Fibroblast of lung (primary cell): ENCODE data around the gene LGALS1. TPM values are rescaled to one million over a fixed set of nuclear protein-coding genes. Genes with fewer than 3 reads are reported as not detected.
A peak's percentile ranks its signal among the peaks of the same experiment; 100 is the strongest.

Experiments
- DNase-seq, 2 donors: peaks; one replicate each; pipeline versions ENCODE4 v3.0.0 to v3.0.0-alpha.2; 2010; ENCODE audit warnings: low read depth in 2 of 2
- H2AFZ ChIP-seq: 2 replicates; pipeline ENCODE4 v1.5.1; 2012; ENCODE audit warnings: low read length, control low read depth, inconsistent platforms
- H3K27ac ChIP-seq: 2 replicates; pipeline ENCODE4 v1.5.1; 2011; ENCODE audit warnings: low read length, control low read depth; ENCODE audit not compliant: insufficient read depth
- H3K27me3 ChIP-seq: 2 replicates; pipeline ENCODE4 v1.5.1; 2011; ENCODE audit warnings: mild to moderate bottlenecking, low read length; ENCODE audit not compliant: control insufficient read depth, insufficient read depth
- H3K36me3 ChIP-seq: 2 replicates; pipeline ENCODE4 v1.5.1; 2011; ENCODE audit warnings: low read length; ENCODE audit not compliant: control insufficient read depth, insufficient read depth
- H3K4me1 ChIP-seq: 2 replicates; pipeline ENCODE4 v1.5.1; 2011; ENCODE audit warnings: low read length; ENCODE audit not compliant: control insufficient read depth, insufficient read depth; ENCODE audit errors: extremely low read depth
- H3K4me2 ChIP-seq: 2 replicates; pipeline ENCODE4 v1.5.1; 2011; ENCODE audit warnings: low read length, control low read depth; ENCODE audit not compliant: insufficient read depth; ENCODE audit errors: extremely low read depth
- H3K4me3 ChIP-seq, 4 experiments: fragments of 200-600 bp in 1 of 4; sonication (generic) in 1 of 4; replicated peaks in 1 of 4; 2 replicates each; pipeline ENCODE4 v1.5.1; 2011 to 2016; ENCODE audit warnings: low read length in 4 of 4, low read depth in 3 of 4, mild to moderate bottlenecking in 3 of 4, control low read depth in 2 of 4, inconsistent platforms in 1 of 4, mixed read lengths in 1 of 4; ENCODE audit not compliant: insufficient read depth in 1 of 4; ENCODE audit errors: control extremely low read depth in 1 of 4
- H3K79me2 ChIP-seq: 2 replicates; pipeline ENCODE4 v1.5.1; 2012; ENCODE audit warnings: mild to moderate bottlenecking, low read length, inconsistent platforms; ENCODE audit not compliant: control insufficient read depth, insufficient read depth
- H3K9ac ChIP-seq: 2 replicates; pipeline ENCODE4 v1.5.1; 2011; ENCODE audit warnings: mild to moderate bottlenecking, low read length, control low read depth; ENCODE audit not compliant: insufficient read depth
- H3K9me3 ChIP-seq: 2 replicates; pipeline ENCODE4 v1.5.1; 2012; ENCODE audit warnings: low read depth, low read length; ENCODE audit not compliant: control insufficient read depth, insufficient read depth
- H4K20me1 ChIP-seq: 2 replicates; pipeline ENCODE4 v1.5.1; 2011; ENCODE audit warnings: low read length; ENCODE audit not compliant: control insufficient read depth, insufficient read depth; ENCODE audit errors: extremely low read depth
- CTCF ChIP-seq, 2 donors: IDR thresholded peaks in 1 of 2; conservative IDR thresholded peaks in 1 of 2; 1 replicate in 1 of 2; 2 replicates in 1 of 2; pipeline ENCODE4 v1.5.1; 2011 to 2012; ENCODE audit warnings: low read length in 2 of 2, control low read depth in 1 of 2, inconsistent platforms in 1 of 2, low read depth in 1 of 2, mild to moderate bottlenecking in 1 of 2
- EZH2 ChIP-seq: IDR thresholded peaks from 2 replicates; pipeline ENCODE4 v1.5.1; 2012; ENCODE audit warnings: low read length, control low read depth, mild to moderate bottlenecking; ENCODE audit errors: missing control alignments
- polyA plus RNA-seq, 2 donors: library from polyadenylated mRNA; depleted of rRNA in 1 of 2; stranded (reverse) in 1 of 2; unstranded in 1 of 2; fragments of >200 nt; gene quantifications; 2 replicates each; pipeline ENCODE4 v1.2.1, GENCODE V29; 2011 to 2012; ENCODE audit warnings: missing spikeins in 1 of 2
- total RNA-seq: library from RNA; depleted of rRNA; stranded (reverse); fragments of >200 nt; gene quantifications from 2 replicates; pipeline ENCODE4 v1.2.1, GENCODE V29; 2014

The LGALS1 gene
- total and polyA plus RNA-seq, 2 donors (not counting 1 experiment from before 2014, with no cell fraction given): 5,090 to 11,230 TPM

- H3K36me3 ChIP-seq: peaks cover 21% of the 10 kb centered on the region
- TF ChIP-seq EZH2 (no peak), CTCF (conservative IDR thresholded peaks at IDR 0.05 in 1 of 2, IDR thresholded peaks at IDR 0.05 in 1 of 2; ENCODE audit: low read depth in 1 of 2, low read length in 2 of 2) (no peak)
- no peak overlapping the region for H3K4me2 ChIP-seq
- H3K9ac ChIP-seq: no peak overlapping the region
- no peaks in the 10 kb centered on the region for H3K79me2 ChIP-seq
- no peak overlapping the region for H3K27ac ChIP-seq
- DNase-seq: peak in 1 of 2 donors; percentile 59
- no peaks in the 10 kb centered on the region for H3K9me3 ChIP-seq
- no peaks in the 10 kb centered on the region for H4K20me1 ChIP-seq
- H2AFZ ChIP-seq: no peak overlapping the region
- H3K4me3 ChIP-seq: no peak overlapping the region
- no peaks in the 10 kb centered on the region for H3K4me1 ChIP-seq
- H3K27me3 ChIP-seq: no peaks in the 10 kb centered on the region
Observed at GRCh38 chr22:37626144-37626543, 49.3 kb upstream of the LGALS1 start.

- Histone ChIP-seq H4K20me1 (no peaks in the 10 kb centered on the region), H3K4me2 (no peak overlapping the region), H3K9ac (no peak overlapping the region), H2AFZ (no peak overlapping the region), H3K4me3 (no peak overlapping the region), H3K36me3 (peaks cover 20% of the 10 kb centered on the region), H3K27ac (no peak overlapping the region), H3K9me3 (no peaks in the 10 kb centered on the region), H3K79me2 (no peaks in the 10 kb centered on the region), H3K4me1 (no peaks in the 10 kb centered on the region), H3K27me3 (no peaks in the 10 kb centered on the region)
- DNase-seq: no peak
- TF ChIP-seq CTCF (conservative IDR thresholded peaks at IDR 0.05 in 1 of 2, IDR thresholded peaks at IDR 0.05 in 1 of 2; ENCODE audit: low read depth in 1 of 2, low read length in 2 of 2): no peak
- TF ChIP-seq EZH2: no peak
Observed at GRCh38 chr22:37626556-37627075, 48.8 kb upstream of the LGALS1 start.

DNA sequence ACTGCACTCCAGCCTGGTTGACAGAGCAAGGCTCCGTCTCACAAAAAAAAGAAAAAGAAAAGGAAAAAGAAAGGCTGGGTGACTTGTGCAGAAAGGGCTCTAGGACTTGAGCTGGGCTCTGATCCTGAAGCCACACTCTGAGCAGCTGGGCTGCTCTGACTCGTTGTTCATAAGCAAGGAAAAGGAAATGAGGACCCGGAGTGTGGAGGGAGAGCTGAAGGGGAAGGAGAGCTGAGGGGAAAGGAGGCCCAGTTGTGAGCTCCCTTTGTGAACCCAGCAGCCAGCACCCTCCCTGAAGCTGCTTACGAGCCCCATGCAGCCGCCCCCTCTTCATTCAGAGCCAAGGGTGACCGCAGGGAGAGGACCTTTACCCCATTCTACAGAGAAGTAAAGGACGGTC, 48.3 kb upstream of the LGALS1 start:
- Histone ChIP-seq H3K4me1 (no peaks in the 10 kb centered on the region), H3K27me3 (no peaks in the 10 kb centered on the region), H3K79me2 (no peaks in the 10 kb centered on the region), H3K36me3 (peaks cover 19% of the 10 kb centered on the region), H4K20me1 (no peaks in the 10 kb centered on the region), H3K4me3 (no peak overlapping the region), H3K27ac (no peak overlapping the region), H2AFZ (no peak overlapping the region), H3K9me3 (no peaks in the 10 kb centered on the region), H3K9ac (no peak overlapping the region), H3K4me2 (no peak overlapping the region)
- TF ChIP-seq EZH2 (no peak), CTCF (conservative IDR thresholded peaks at IDR 0.05 in 1 of 2, IDR thresholded peaks at IDR 0.05 in 1 of 2; ENCODE audit: low read depth in 1 of 2, low read length in 2 of 2) (no peak)
- DNase-seq: no peak
